HCT116 (cell line): ENCODE results near the gene MCM9. TPM values are rescaled to one million over a fixed set of nuclear protein-coding genes. Genes with fewer than 3 reads are reported as not detected.

Experiments
- ATAC-seq: fragments of 200-7000 bp; cut with Tn5 transposase; 2 replicates; pipeline ENCODE4 v1.9.1; 2020; ENCODE audit warnings: mild to moderate bottlenecking, moderate library complexity
- BruUV-seq: library from RNA; stranded (reverse); fragments of 400-500 nt; replicated peaks from 2 replicates; lab custom pipeline; 2021; lab: Mats Ljungman, UMichigan
- CTCF ChIA-PET: fragments of 300-600 bp; sonication (Branson Sonifier 250); formaldehyde crosslinking; loops from one replicate; lab custom pipeline; 2021; ENCODE audit warnings: antibody characterized with exemption; lab: Charles Lee
- POLR2A ChIA-PET: fragments of 300-600, 350-600 bp; sonication (Branson Sonifier 250); formaldehyde crosslinking; loops from one replicate; lab custom pipeline; 2021; ENCODE audit warnings: antibody characterized with exemption; lab: Charles Lee
- RAD21 ChIA-PET, 2 experiments: fragments of 300-600 bp; sonication (Branson Sonifier 250); formaldehyde crosslinking; loops; one replicate each; lab custom pipeline; 2023; ENCODE audit warnings: low total read pairs in 2 of 2; ENCODE audit not compliant: uncharacterized antibody in 2 of 2, unreplicated experiment in 2 of 2, low non-redundant PET in 1 of 2; lab: Charles Lee
- DNase-seq: peaks from one replicate; pipeline ENCODE4 v3.0.0-alpha.2; 2010; ENCODE audit warnings: low read depth, low spot score
- H2AFZ ChIP-seq: fragments of 200-600 bp; shearing (Covaris generic), sonication (generic); 2 replicates; pipeline ENCODE4 v1.6.1; 2017; ENCODE audit warnings: low read depth, mixed run types, mixed read lengths, antibody characterized with exemption, low read length; ENCODE audit not compliant: poor library complexity, severe bottlenecking
- H3K27ac ChIP-seq: 2 replicates; pipeline ENCODE4 v1.5.1; 2012; ENCODE audit warnings: low read depth, low read length
- H3K27me3 ChIP-seq: fragments of 200-600 bp; sonication (generic); 2 replicates; pipeline ENCODE4 v1.6.1; 2016; ENCODE audit warnings: mixed run types, low read length, mixed read lengths; ENCODE audit not compliant: insufficient read depth
- H3K36me3 ChIP-seq, 2 experiments: fragments of 200-500 bp in 1 of 2; fragments of 200-600 bp in 1 of 2; sonication (Bioruptor generic) in 1 of 2; sonication (generic) in 1 of 2; 2 replicates each; pipeline versions ENCODE4 v1.5.1 to v1.6.1; 2014 to 2016; ENCODE audit warnings: low read length in 2 of 2, inconsistent platforms in 1 of 2, mixed read lengths in 1 of 2, mixed run types in 1 of 2; ENCODE audit not compliant: insufficient read depth in 2 of 2, control insufficient read depth in 1 of 2
- H3K4me1 ChIP-seq, 2 experiments: fragments of 200-600 bp in 1 of 2; sonication (generic) in 1 of 2; 2 replicates each; pipeline versions ENCODE4 v1.5.1 to v1.6.1; 2012 to 2017; ENCODE audit warnings: low read length in 2 of 2, inconsistent platforms in 1 of 2, mild to moderate bottlenecking in 1 of 2, mixed read lengths in 1 of 2, mixed run types in 1 of 2, moderate library complexity in 1 of 2; ENCODE audit not compliant: insufficient read depth in 2 of 2, control insufficient read depth in 1 of 2
- H3K4me2 ChIP-seq: fragments of 200-600 bp; sonication (generic); 2 replicates; pipeline ENCODE4 v1.6.1; 2017; ENCODE audit warnings: mixed run types, low read length, mixed read lengths
- H3K4me3 ChIP-seq, 2 experiments: fragments of 200-600 bp in 1 of 2; sonication (generic) in 1 of 2; replicated peaks in 1 of 2; 2 replicates each; pipeline ENCODE4 v1.5.1; 2011 to 2016; ENCODE audit warnings: low read length in 2 of 2, control low read depth in 1 of 2, low read depth in 1 of 2, mild to moderate bottlenecking in 1 of 2, mixed read lengths in 1 of 2, mixed run types in 1 of 2
- H3K79me2 ChIP-seq: fragments of 200-600 bp; sonication (generic); 2 replicates; pipeline ENCODE4 v1.6.1; 2017; ENCODE audit warnings: mild to moderate bottlenecking, mixed run types, low read length, moderate library complexity, mixed read lengths; ENCODE audit not compliant: insufficient read depth
- H3K9ac ChIP-seq: fragments of 200-600 bp; sonication (generic); 2 replicates; pipeline ENCODE4 v1.6.1; 2016; ENCODE audit warnings: low read length, mixed read lengths
- H3K9me2 ChIP-seq: fragments of 200-600 bp; sonication (generic), shearing (Covaris generic); 2 replicates; pipeline ENCODE4 v1.6.1; 2017; ENCODE audit warnings: mixed run types, mild to moderate bottlenecking, moderate library complexity; ENCODE audit not compliant: insufficient read depth
- H3K9me3 ChIP-seq, 2 experiments: fragments of 200-500 bp in 1 of 2; fragments of 200-600 bp in 1 of 2; sonication (Bioruptor generic) in 1 of 2; sonication (generic) in 1 of 2; 2 replicates each; pipeline ENCODE4 v1.6.1; 2014 to 2017; ENCODE audit warnings: low read length in 2 of 2, mixed read lengths in 2 of 2, inconsistent platforms in 1 of 2, low read depth in 1 of 2, mild to moderate bottlenecking in 1 of 2, mixed run types in 1 of 2, moderate library complexity in 1 of 2; ENCODE audit not compliant: control insufficient read depth in 1 of 2, insufficient read depth in 1 of 2
- H4K20me1 ChIP-seq: fragments of 200-600 bp; sonication (generic), shearing (Covaris generic); 2 replicates; pipeline ENCODE4 v1.6.1; 2017; ENCODE audit warnings: mixed run types, mild to moderate bottlenecking, moderate library complexity; ENCODE audit not compliant: insufficient read depth
- CBX3 ChIP-seq: IDR thresholded peaks from 2 replicates; pipeline ENCODE4 v1.6.1; 2012; ENCODE audit warnings: low read depth
- EGR1 ChIP-seq: IDR thresholded peaks from 2 replicates; pipeline ENCODE4 v1.6.1; 2012; ENCODE audit warnings: low read depth
- EZH2 ChIP-seq: fragments of 200-600 bp; sonication (generic); IDR thresholded peaks from 2 replicates; pipeline ENCODE4 v1.6.1; 2017; ENCODE audit warnings: antibody characterized with exemption, mixed run types
- EZH2phosphoT487 ChIP-seq: fragments of 200-600 bp; IDR thresholded peaks from 2 replicates; pipeline ENCODE4 v1.6.1; 2018; ENCODE audit warnings: antibody characterized with exemption, borderline replicate concordance
- FOSL1 ChIP-seq: IDR thresholded peaks from 2 replicates; pipeline ENCODE4 v1.6.1; 2012; ENCODE audit warnings: low read depth
- JUND ChIP-seq: IDR thresholded peaks from 2 replicates; pipeline ENCODE4 v1.6.1; 2012
- MAX ChIP-seq: IDR thresholded peaks from 2 replicates; pipeline ENCODE4 v1.6.1; 2012
- POLR2AphosphoS5 ChIP-seq: IDR thresholded peaks from 2 replicates; pipeline ENCODE4 v1.6.1; 2011; ENCODE audit warnings: mild to moderate bottlenecking, low read depth, low read length, moderate library complexity
- RAD21 ChIP-seq: IDR thresholded peaks from 2 replicates; pipeline ENCODE4 v1.6.1; 2012; ENCODE audit warnings: low read depth, mild to moderate bottlenecking
- SP1 ChIP-seq: IDR thresholded peaks from 2 replicates; pipeline ENCODE4 v1.6.1; 2012; ENCODE audit warnings: low read depth
- SRF ChIP-seq: IDR thresholded peaks from 2 replicates; pipeline ENCODE4 v1.6.1; 2012; ENCODE audit warnings: low read depth
- YY1 ChIP-seq: IDR thresholded peaks from 2 replicates; pipeline ENCODE4 v1.6.1; 2011; ENCODE audit warnings: low read length, low read depth, moderate library complexity, mild to moderate bottlenecking; ENCODE audit not compliant: insufficient replicate concordance; ENCODE audit errors: extremely low read depth
- ZFX ChIP-seq: fragments of 450-650 bp; IDR thresholded peaks from 2 replicates; pipeline ENCODE4 v1.6.1; 2017
- ZNF274 ChIP-seq: fragments of 200-500 bp; sonication (Bioruptor generic); IDR thresholded peaks from 2 replicates; pipeline ENCODE4 v1.6.1; 2014; ENCODE audit warnings: mild to moderate bottlenecking, low read depth, low read length, inconsistent platforms
- intact Hi-C: fragments of 100-400 bp; cut with micrococcal nuclease; formaldehyde crosslinking; loops from 2 replicates; pipeline ENCODE4 v1.10.0; 2022
- total RNA-seq: library from RNA; stranded (reverse); gene quantifications from one replicate; pipeline ENCODE4 v1.2.1, GENCODE V29; 2021; ENCODE audit not compliant: unreplicated experiment

The MCM9 gene
- total RNA-seq, 1 experiment from 2014 or later, result 13.6 TPM

GRCh38 chr6:118808793-118809638, 125.9 kb downstream of the MCM9 start:
- TF ChIP-seq FOSL1 (no peak), EGR1 (no peak), POLR2AphosphoS5 (no peak), YY1 (no peak), EZH2phosphoT487 (no peak), JUND (no peak), SP1 (no peak), CBX3 (no peak), ZFX (no peak), RAD21 (no peak), MAX (no peak), SRF (no peak), EZH2 (no peak), ZNF274 (no peak)
- DNase-seq, result no peak
- no peak overlapping the region for H2AFZ ChIP-seq
- no peak overlapping the region for H3K9ac ChIP-seq
- BruUV-seq, result no TSS peak
- ChIA-PET RAD21 (interaction anchor here in 1 of 2 experiments (0.7 kb wide), 1 partner anchor 306 kb away, joined by 3 read pairs; no protein-coding TSS in a partner anchor), CTCF (interaction anchor here (1.4 kb wide), 1 partner anchor 9 kb away, joined by 7 read pairs; no protein-coding TSS in a partner anchor), POLR2A (no interaction called here)
- H3K27ac ChIP-seq, result no peak overlapping the region
- intact Hi-C loops, result loop anchor here (10.0 kb wide), 2 partner anchors 306 to 524 kb away; no protein-coding TSS in a partner anchor
- no peak overlapping the region for H3K4me2 ChIP-seq
- H3K4me1 ChIP-seq, result no peaks in the 10 kb centered on the region
- H3K27me3 ChIP-seq, result no peaks in the 10 kb centered on the region
- no peaks in the 10 kb centered on the region for H3K79me2 ChIP-seq
- H3K36me3 ChIP-seq, result no peaks in the 10 kb centered on the region; a peak in 1 of 4 replicates
- no peaks in the 10 kb centered on the region for H3K9me3 ChIP-seq
- no peak overlapping the region for H3K4me3 ChIP-seq
- ATAC-seq, result no peak
- no peaks in the 10 kb centered on the region for H4K20me1 ChIP-seq
- H3K9me2 ChIP-seq, result no peaks in the 10 kb centered on the region
